ENCODE data around the gene TEX52.
"Not testable (repeated sequence)": the region's sequence is repeated elsewhere in the genome, so short reads cannot be mapped to it uniquely, and the experiment has no call there.

TEX52 gene

GRCh38 chr12:2863402-2863801, 6.6 kb upstream of the TEX52 start:
- not testable (repeated sequence) for DNase-seq

GRCh38 chr12:2862876-2863275, 6.0 kb upstream of the TEX52 start:
- no peak for DNase-seq

- DNase-seq: no peak
These were observed 3.3 kb upstream of the TEX52 start for GRCh38 chr12:2860170-2860569.

GRCh38 chr12:2858944-2859421, 2.1 kb upstream of the TEX52 start:
- DNase-seq: no peak

- DNase-seq: no peak
These were observed 1.5 kb upstream of the TEX52 start for GRCh38 chr12:2858334-2858733.

GRCh38 chr12:2857576-2857975, 737 bp upstream of the TEX52 start:
- no peak for DNase-seq

GRCh38 chr12:2856051-2856450, 788 bp downstream of the TEX52 start:
- no peak for DNase-seq

GRCh38 chr12:2855546-2855945, 1.3 kb downstream of the TEX52 start:
- no peak for DNase-seq

- DNase-seq: no peak
These were observed 2.0 kb downstream of the TEX52 start for GRCh38 chr12:2854669-2855453.

GRCh38 chr12:2853626-2854025, 3.2 kb downstream of the TEX52 start:
- peak; percentile 73 for DNase-seq

- no peak for DNase-seq
These were observed 4.9 kb downstream of the TEX52 start for GRCh38 chr12:2851931-2852330.

GRCh38 chr12:2845280-2845679, 11.6 kb downstream of the TEX52 start:
- DNase-seq: no peak

- no peak for DNase-seq
These were observed 12.1 kb downstream of the TEX52 start for GRCh38 chr12:2844786-2845185.

- DNase-seq: no peak
These were observed 13.9 kb downstream of the TEX52 start for GRCh38 chr12:2842948-2843347.

- DNase-seq: no peak
These were observed 15.7 kb downstream of the TEX52 start for GRCh38 chr12:2841056-2841650.

GRCh38 chr12:2836574-2836973, 20.3 kb downstream of the TEX52 start:
- no peak for DNase-seq

- DNase-seq: no peak
These were observed 21.0 kb downstream of the TEX52 start for GRCh38 chr12:2835691-2836403.

- peak; percentile 82 for DNase-seq
These were observed 22.0 kb downstream of the TEX52 start, which contains the start of gene NRIP2 for GRCh38 chr12:2834581-2835491. Gene NRIP2 (minus strand): TSS chr12:2835035. CDS start chr12:2834983, 52 bp downstream.

GRCh38 chr12:2833810-2834209, 23.0 kb downstream of the TEX52 start:
- DNase-seq: no peak

GRCh38 chr12:2833327-2833726, 23.5 kb downstream of the TEX52 start:
- DNase-seq: no peak

- no peak for DNase-seq
These were observed 24.2 kb downstream of the TEX52 start for GRCh38 chr12:2832550-2833127.

- DNase-seq: no peak
These were observed 27.6 kb downstream of the TEX52 start for GRCh38 chr12:2829275-2829674.
